Measurements from ENCODE around the gene ALDH7A1.
A peak's percentile ranks its signal among the peaks of the same experiment; 100 is the strongest.

Gene ALDH7A1

GRCh38 chr5:126499853-126500342 lies 95.1 kb downstream of the ALDH7A1 start:
- ChIA-PET CTCF (interaction anchor here (0.9 to 6.1 kb wide), 42 partner anchors 8 to 177 kb away, joined by 3 to 79 read pairs (median 6); no protein-coding TSS in a partner anchor), POLR2A (no interaction called here)
- peak; percentile 37 for DNase-seq (ENCODE audit: extremely low spot score)
- TF ChIP-seq CTCF (IDR thresholded peaks at IDR 0.05; ENCODE audit: control extremely low read depth, extremely low read depth, low read depth, missing control alignments) = peak; percentile 67

GRCh38 chr5:126499278-126499677 lies 95.7 kb downstream of the ALDH7A1 start:
- CTCF ChIA-PET = interaction anchor here (0.9 to 6.1 kb wide), 30 partner anchors 11 to 160 kb away, joined by 3 to 79 read pairs (median 6); no protein-coding TSS in a partner anchor
- POLR2A ChIA-PET = no interaction called here
- no peak for TF ChIP-seq CTCF (IDR thresholded peaks at IDR 0.05; ENCODE audit: control extremely low read depth, extremely low read depth, low read depth, missing control alignments)
- no peak for DNase-seq (ENCODE audit: extremely low spot score)

GRCh38 chr5:126497506-126497905 lies 97.5 kb downstream of the ALDH7A1 start:
- POLR2A ChIA-PET = no interaction called here
- CTCF ChIA-PET = interaction anchor here (1.4 to 6.1 kb wide), 4 partner anchors 9 to 157 kb away, joined by 3 to 79 read pairs (median 4); no protein-coding TSS in a partner anchor
- no peak for TF ChIP-seq CTCF (IDR thresholded peaks at IDR 0.05; ENCODE audit: control extremely low read depth, extremely low read depth, low read depth, missing control alignments)
- no peak for DNase-seq (ENCODE audit: extremely low spot score)

- DNase-seq (ENCODE audit: extremely low spot score) = no peak
- TF ChIP-seq CTCF (IDR thresholded peaks at IDR 0.05; ENCODE audit: control extremely low read depth, extremely low read depth, low read depth, missing control alignments) = no peak
- ChIA-PET CTCF (interaction anchor here (1.1 kb wide), 1 partner anchor 141 kb away, joined by 4 read pairs; no protein-coding TSS in a partner anchor), POLR2A (no interaction called here)
Measured at GRCh38 chr5:126494393-126494792, 100.6 kb downstream of the ALDH7A1 start.

GRCh38 chr5:126492939-126493338 lies 102.1 kb downstream of the ALDH7A1 start:
- peak; percentile 56 for TF ChIP-seq CTCF (IDR thresholded peaks at IDR 0.05; ENCODE audit: control extremely low read depth, extremely low read depth, low read depth, missing control alignments)
- POLR2A ChIA-PET = no interaction called here
- DNase-seq (ENCODE audit: extremely low spot score) = no peak
- CTCF ChIA-PET = interaction anchor here (0.9 to 1.7 kb wide), 3 partner anchors 8 to 139 kb away, joined by 3 to 5 read pairs (median 3); no protein-coding TSS in a partner anchor

GRCh38 chr5:126490167-126490940 lies 104.7 kb downstream of the ALDH7A1 start:
- TF ChIP-seq CTCF (IDR thresholded peaks at IDR 0.05; ENCODE audit: control extremely low read depth, extremely low read depth, low read depth, missing control alignments) = no peak
- CTCF ChIA-PET = interaction anchor here (0.7 to 7.3 kb wide), 7 partner anchors 9 to 148 kb away, joined by 3 to 79 read pairs (median 3); no protein-coding TSS in a partner anchor
- DNase-seq (ENCODE audit: extremely low spot score) = no peak
- POLR2A ChIA-PET = no interaction called here

Measured in GM10248 (cell line).